Stomach (tissue), 9 donors: ENCODE results near the gene SYNE3. TPM values are rescaled to one million over a fixed set of nuclear protein-coding genes. Genes with fewer than 3 reads are reported as not detected.

Source experiments
- DNase-seq, 2 donors: peaks; one replicate each; pipeline versions ENCODE4 v3.0.0 to v3.0.0-alpha.2; 2013 to 2019
- H3K27ac ChIP-seq, 5 donors: fragments of 200-600 bp in 4 of 5; sonication (generic) in 4 of 5; one replicate each; pipeline ENCODE4 v1.5.1; 2013 to 2019; ENCODE audit warnings: mild to moderate bottlenecking in 1 of 5, moderate library complexity in 1 of 5
- H3K27me3 ChIP-seq, 3 donors: fragments of 200-600 bp; sonication (generic); one replicate each; pipeline ENCODE4 v1.5.1; 2017 to 2019; ENCODE audit warnings: mixed run types in 1 of 3
- H3K36me3 ChIP-seq, 4 donors: fragments of 200-600 bp; sonication (generic); 1 replicate in 3 of 4; 2 replicates in 1 of 4; pipeline ENCODE4 v1.5.1; 2016 to 2019
- H3K4me1 ChIP-seq, 4 donors: fragments of 200-600 bp; sonication (generic); one replicate each; pipeline ENCODE4 v1.5.1; 2016 to 2019
- H3K4me3 ChIP-seq, 4 donors: fragments of 200-600 bp; sonication (generic) in 3 of 4; one replicate each; pipeline ENCODE4 v1.5.1; 2016 to 2019; ENCODE audit warnings: mild to moderate bottlenecking in 1 of 4
- H3K9me3 ChIP-seq, 4 donors: fragments of 200-600 bp; sonication (generic); one replicate each; pipeline ENCODE4 v1.5.1; 2016 to 2019
- EP300 ChIP-seq: sonication (generic); formaldehyde crosslinking; IDR thresholded peaks from one replicate; pipeline ENCODE4 v1.6.1; 2017; ENCODE audit warnings: antibody characterized with exemption
- POLR2A ChIP-seq, 4 donors: fragments of 450-650 bp; IDR thresholded peaks; one replicate each; pipeline ENCODE4 v1.6.1; 2016; ENCODE audit warnings: antibody characterized with exemption in 4 of 4, control low read depth in 2 of 4, mild to moderate bottlenecking in 1 of 4, moderate library complexity in 1 of 4
- POLR2AphosphoS5 ChIP-seq, 3 donors: sonication (generic); formaldehyde crosslinking; IDR thresholded peaks; one replicate each; pipeline ENCODE4 v1.6.1; 2016; ENCODE audit warnings: antibody characterized with exemption in 3 of 3
- WGBS, 5 donors: extraction: QIAGEN DNeasy Blood & Tissue Kit in 3 of 5; methylation state at CpG; one replicate each; pipeline versions ENCODE4 v1.1.5 to v1.1.7; 2013 to 2018; 5-methylcytosine and 5-hydroxymethylcytosine counted together
- intact Hi-C: fragments of 100-400 bp; cut with DNase I; formaldehyde crosslinking; loops from one replicate; pipeline ENCODE4 v1.15.1; 2023; ENCODE audit warnings: low total_unique reads
- polyA plus RNA-seq, 3 donors: library from polyadenylated mRNA; stranded (reverse); fragments of 200-250 nt; gene quantifications; one replicate each; pipeline ENCODE4 v1.2.3, GENCODE V29; 2013
- total RNA-seq, 5 donors: library from RNA; depleted of rRNA; stranded (reverse); fragments of >200 nt; gene quantifications; one replicate each; pipeline versions ENCODE4 v1.1.0 to v1.2.3, GENCODE V29; 2014 to 2016
- TF ChIP-seq, protein P1 (sequence below), 7 experiments: fragments of 450-650 bp in 4 of 7; fragments of 200-600 bp in 3 of 7; sonication (generic) in 3 of 7; IDR thresholded peaks; one replicate each; pipeline ENCODE4 v1.5.1; 2016 to 2019; ENCODE audit warnings: antibody characterized with exemption in 7 of 7, control low read depth in 2 of 7, mild to moderate bottlenecking in 1 of 7
- donor health status: healthy with polysubstance abuse.
- donor health status: Bipolar disorder and iron deficiency.
- donor health status: healthy.

Gene SYNE3
- total and polyA plus RNA-seq, 8 donors, result 0.58 to 85.2 (median 5.9) TPM

GRCh38 chr14:95559203-95559602 lies 42.8 kb upstream of the SYNE3 start:
- WGBS, 5 donors, result 23 to 45% (median 28%) methylated on average over 6 of the region's 6 CpGs
- no peaks in the 10 kb centered on the region for H3K27me3 ChIP-seq
- no peaks in the 10 kb centered on the region for H3K9me3 ChIP-seq
- TF ChIP-seq EP300 (no peak), POLR2AphosphoS5 (IDR thresholded peaks at IDR 0.05) (no peak), POLR2A (IDR thresholded peaks at IDR 0.05) (no peak)
- TF ChIP-seq, protein P1, sequence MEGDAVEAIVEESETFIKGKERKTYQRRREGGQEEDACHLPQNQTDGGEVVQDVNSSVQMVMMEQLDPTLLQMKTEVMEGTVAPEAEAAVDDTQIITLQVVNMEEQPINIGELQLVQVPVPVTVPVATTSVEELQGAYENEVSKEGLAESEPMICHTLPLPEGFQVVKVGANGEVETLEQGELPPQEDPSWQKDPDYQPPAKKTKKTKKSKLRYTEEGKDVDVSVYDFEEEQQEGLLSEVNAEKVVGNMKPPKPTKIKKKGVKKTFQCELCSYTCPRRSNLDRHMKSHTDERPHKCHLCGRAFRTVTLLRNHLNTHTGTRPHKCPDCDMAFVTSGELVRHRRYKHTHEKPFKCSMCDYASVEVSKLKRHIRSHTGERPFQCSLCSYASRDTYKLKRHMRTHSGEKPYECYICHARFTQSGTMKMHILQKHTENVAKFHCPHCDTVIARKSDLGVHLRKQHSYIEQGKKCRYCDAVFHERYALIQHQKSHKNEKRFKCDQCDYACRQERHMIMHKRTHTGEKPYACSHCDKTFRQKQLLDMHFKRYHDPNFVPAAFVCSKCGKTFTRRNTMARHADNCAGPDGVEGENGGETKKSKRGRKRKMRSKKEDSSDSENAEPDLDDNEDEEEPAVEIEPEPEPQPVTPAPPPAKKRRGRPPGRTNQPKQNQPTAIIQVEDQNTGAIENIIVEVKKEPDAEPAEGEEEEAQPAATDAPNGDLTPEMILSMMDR (IDR thresholded peaks at IDR 0.05), result no peak
- no peak for DNase-seq
- H3K27ac ChIP-seq, result no peak overlapping the region
- intact Hi-C loops, result no loop called here
- no peak overlapping the region for H3K4me3 ChIP-seq
- no peaks in the 10 kb centered on the region for H3K36me3 ChIP-seq
- H3K4me1 ChIP-seq, result peaks cover 0 to 15% (median 2%) of the 10 kb centered on the region in 4 donors

- no peaks in the 10 kb centered on the region for H3K27me3 ChIP-seq
- WGBS, 5 donors, result 57 to 76% (median 66%) methylated on average over 2 of the region's 2 CpGs
Observed at GRCh38 chr14:95557832-95558231, 41.4 kb upstream of the SYNE3 start.

GRCh38 chr14:95557291-95557690 lies 40.8 kb upstream of the SYNE3 start:
- H3K27ac ChIP-seq, result no peak overlapping the region
- intact Hi-C loops, result no loop called here
- no peak for DNase-seq
- WGBS, 5 donors, result 80 to 90% (median 88%) methylated on average over 11 of the region's 11 CpGs
- no peaks in the 10 kb centered on the region for H3K27me3 ChIP-seq
- H3K4me1 ChIP-seq, result peaks cover 0 to 15% (median 0%) of the 10 kb centered on the region in 4 donors
- H3K9me3 ChIP-seq, result no peaks in the 10 kb centered on the region
- TF ChIP-seq, protein P1 (IDR thresholded peaks at IDR 0.05), result no peak
- TF ChIP-seq EP300 (no peak), POLR2AphosphoS5 (IDR thresholded peaks at IDR 0.05) (no peak), POLR2A (IDR thresholded peaks at IDR 0.05) (no peak)
- no peaks in the 10 kb centered on the region for H3K36me3 ChIP-seq
- no peak overlapping the region for H3K4me3 ChIP-seq

More at GRCh38 chr14:95557832-95558231, 41.4 kb upstream of the SYNE3 start:
- Histone ChIP-seq H3K27ac (no peak overlapping the region), H3K36me3 (no peaks in the 10 kb centered on the region), H3K4me3 (no peak overlapping the region), H3K4me1 (peaks cover 0 to 15% (median 1%) of the 10 kb centered on the region in 4 donors), H3K9me3 (no peaks in the 10 kb centered on the region)
- TF ChIP-seq POLR2AphosphoS5 (IDR thresholded peaks at IDR 0.05), result no peak
- no peak for TF ChIP-seq EP300
- TF ChIP-seq, protein P1 (IDR thresholded peaks at IDR 0.05), result no peak
- TF ChIP-seq POLR2A (IDR thresholded peaks at IDR 0.05), result no peak
- intact Hi-C loops, result no loop called here
- no peak for DNase-seq

DNA sequence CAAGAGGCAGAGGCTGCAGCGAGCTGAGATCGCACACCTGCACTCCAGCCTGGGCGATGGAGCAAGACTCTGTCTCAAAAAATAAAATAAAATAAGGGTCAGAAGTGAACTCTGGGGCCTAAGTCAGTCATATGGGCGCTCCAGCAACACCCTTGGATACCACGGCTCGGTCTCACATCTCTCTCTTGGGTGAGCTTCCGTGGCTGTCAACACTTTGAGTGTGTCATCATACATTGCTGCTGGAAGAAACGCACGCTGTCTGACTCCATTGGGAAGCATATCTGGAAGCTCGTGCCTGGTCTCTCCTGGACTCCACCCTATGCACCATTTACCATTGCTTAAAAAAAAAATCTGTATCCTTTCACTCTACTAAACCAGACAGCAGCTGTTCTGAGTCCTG lies 38.6 kb upstream of the SYNE3 start:
- Histone ChIP-seq H3K4me1 (peaks cover 0 to 7% (median under 1%) of the 10 kb centered on the region in 4 donors), H3K27me3 (no peaks in the 10 kb centered on the region), H3K9me3 (no peaks in the 10 kb centered on the region), H3K36me3 (no peaks in the 10 kb centered on the region), H3K4me3 (no peak overlapping the region), H3K27ac (no peak overlapping the region)
- DNase-seq, result no peak
- 81 to 98% (median 95%) methylated on average over 10 of the region's 10 CpGs for WGBS, 5 donors
- TF ChIP-seq, protein P1 (IDR thresholded peaks at IDR 0.05), result no peak
- TF ChIP-seq POLR2AphosphoS5 (IDR thresholded peaks at IDR 0.05), result no peak
- TF ChIP-seq POLR2A (IDR thresholded peaks at IDR 0.05), result no peak
- no peak for TF ChIP-seq EP300
- intact Hi-C loops, result no loop called here
